COLO829 (cell line): Measurements from ENCODE around the gene RSAD2.
"Not testable (repeated sequence)": the region's sequence is repeated elsewhere in the genome, so short reads cannot be mapped to it uniquely, and the experiment has no call there.

ENCODE experiments used
- DNase-seq: peaks from one replicate; pipeline ENCODE4 v3.0.0; 2012; ENCODE audit warnings: low spot score

The RSAD2 gene, protein sequence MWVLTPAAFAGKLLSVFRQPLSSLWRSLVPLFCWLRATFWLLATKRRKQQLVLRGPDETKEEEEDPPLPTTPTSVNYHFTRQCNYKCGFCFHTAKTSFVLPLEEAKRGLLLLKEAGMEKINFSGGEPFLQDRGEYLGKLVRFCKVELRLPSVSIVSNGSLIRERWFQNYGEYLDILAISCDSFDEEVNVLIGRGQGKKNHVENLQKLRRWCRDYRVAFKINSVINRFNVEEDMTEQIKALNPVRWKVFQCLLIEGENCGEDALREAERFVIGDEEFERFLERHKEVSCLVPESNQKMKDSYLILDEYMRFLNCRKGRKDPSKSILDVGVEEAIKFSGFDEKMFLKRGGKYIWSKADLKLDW

GRCh38 chr2:6877402-6878304, at the start of gene RSAD2:
Gene RSAD2, plus strand, starts transcription at chr2:6877777. Its CDS starts 24 bp downstream, at chr2:6877801.
- no peak for DNase-seq

DNA sequence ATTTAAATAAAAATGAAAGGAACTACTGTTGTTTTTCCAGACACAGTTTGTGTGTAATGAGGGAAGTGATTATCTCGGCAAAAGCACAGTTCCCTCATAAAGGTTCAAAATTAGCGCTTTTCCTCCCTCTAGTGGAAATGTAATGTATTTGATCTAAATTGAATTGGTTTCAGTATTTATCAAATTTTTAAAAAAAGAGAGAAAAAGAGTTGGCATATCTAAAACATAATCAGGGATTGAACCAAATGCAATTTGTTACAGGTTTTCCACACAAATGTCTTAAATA, 49.3 kb upstream of the RSAD2 start:
- DNase-seq = peak; percentile 77

- no peak for DNase-seq
Observed at GRCh38 chr2:6831229-6831628, 46.3 kb upstream of the RSAD2 start.

DNA sequence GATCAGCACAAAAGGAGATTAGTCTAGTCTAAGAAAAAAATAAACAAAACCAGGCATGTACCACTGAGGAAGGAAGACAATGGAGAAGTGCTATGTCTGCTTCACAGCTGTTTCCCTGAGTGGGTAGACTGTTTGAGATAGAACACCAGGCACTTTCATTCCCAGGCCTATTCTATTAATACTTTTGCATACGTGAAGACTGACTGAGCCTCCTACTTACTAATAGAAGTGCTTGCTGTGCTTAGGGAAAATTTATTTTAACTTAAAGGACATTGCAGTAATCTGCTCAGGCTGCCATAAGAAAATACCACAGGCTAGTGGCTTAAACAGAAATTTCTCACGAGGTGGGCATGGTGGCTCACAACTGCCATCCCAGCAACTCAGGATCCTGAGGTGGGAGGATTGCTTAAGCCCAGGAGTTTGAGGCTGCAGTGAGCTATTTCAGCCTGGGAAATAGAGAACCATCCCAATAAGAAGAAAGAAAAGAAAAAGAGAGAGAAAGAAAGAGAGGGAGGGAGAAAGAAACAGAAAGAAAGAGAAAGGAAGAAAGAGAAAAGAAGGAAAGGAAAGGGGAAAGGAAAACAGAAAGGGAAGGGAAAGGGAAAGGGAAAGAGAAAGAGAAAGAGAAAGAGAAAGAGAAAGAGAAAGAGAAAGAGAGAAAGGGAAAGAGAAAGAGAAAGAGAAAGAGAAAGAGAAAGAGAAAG, 44.8 kb upstream of the RSAD2 start:
- no peak for DNase-seq

DNA sequence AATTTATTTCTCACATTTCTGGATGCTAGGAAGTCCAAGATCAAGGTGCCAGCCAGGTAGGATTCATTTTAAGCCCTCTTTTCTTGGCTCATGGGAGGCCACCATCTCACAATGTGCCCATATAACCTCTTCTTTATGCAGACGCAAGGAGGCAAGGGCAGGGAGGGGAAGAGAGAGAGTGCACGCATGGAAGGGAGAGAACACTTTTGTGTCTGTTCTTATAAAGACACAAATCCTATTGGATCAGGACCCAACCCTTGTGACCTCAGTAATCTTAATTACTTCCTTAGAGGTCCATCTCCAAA, 44.3 kb upstream of the RSAD2 start:
- DNase-seq = no peak

GRCh38 chr2:6834163-6834562, 43.4 kb upstream of the RSAD2 start:
- DNase-seq = no peak

GRCh38 chr2:6835467-6835866, 42.1 kb upstream of the RSAD2 start:
- DNase-seq = no peak

- DNase-seq = no peak
Observed at GRCh38 chr2:6838673-6839319, 38.8 kb upstream of the RSAD2 start.

DNA sequence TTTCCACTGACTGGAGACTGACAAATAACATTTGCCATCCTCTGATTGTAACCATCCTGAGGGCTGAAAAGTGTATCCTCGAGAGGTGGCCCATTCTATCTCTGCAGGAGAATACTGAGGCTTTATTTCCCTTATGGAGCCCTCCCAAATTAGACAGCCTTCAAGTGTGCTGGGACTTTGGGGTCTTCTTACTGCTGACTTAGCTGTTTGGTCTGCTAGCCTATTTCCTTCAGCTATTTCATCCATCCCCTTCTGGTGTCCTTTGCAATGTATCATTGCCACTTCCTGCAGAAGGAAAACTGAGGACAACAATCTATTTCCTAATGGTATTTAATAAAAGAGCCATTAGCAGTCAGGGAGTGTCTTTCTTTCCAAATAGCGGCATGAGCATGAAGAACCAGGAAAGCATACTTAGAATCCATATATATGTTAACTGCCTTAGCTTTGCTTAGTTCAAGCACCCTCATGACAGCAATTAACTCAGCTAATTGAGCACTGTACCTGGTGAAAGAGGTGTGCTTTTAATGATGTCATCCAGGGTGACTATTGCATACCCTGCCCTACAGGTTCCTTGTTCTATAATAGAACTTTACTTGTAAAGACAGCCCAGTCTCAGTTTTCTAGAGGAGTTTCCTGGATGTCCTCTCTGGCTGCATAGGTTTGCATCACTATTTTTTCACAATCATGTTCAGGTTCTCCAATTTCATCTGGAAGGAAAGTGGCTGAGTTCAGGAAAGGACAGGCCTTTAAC, 35.9 kb upstream of the RSAD2 start:
- DNase-seq = no peak

DNA sequence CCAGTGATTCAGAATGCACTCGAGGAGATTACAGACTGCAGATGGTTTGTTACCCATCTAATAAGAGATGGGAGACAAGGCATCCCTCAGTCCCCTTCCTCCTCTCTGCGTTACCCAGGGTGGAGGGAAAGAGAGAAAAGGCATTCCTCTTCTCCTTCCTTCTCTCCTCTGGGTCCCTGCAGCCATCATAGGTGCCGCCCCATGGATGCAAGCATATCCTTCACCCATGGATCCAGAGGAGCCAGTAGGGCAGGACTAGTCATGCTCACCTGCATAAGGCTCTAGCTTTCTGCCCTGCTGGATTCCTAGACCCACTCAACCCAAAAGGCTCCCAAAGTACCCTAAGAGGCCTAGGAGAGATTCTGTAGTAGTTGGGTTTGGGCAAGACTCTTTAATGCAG, 32.3 kb upstream of the RSAD2 start:
- DNase-seq = no peak

- no peak for DNase-seq
Observed at GRCh38 chr2:6845903-6846302, 31.7 kb upstream of the RSAD2 start.

GRCh38 chr2:6846540-6846939, 31.0 kb upstream of the RSAD2 start:
- DNase-seq = no peak

- DNase-seq = no peak
Observed at GRCh38 chr2:6846967-6847681, 30.5 kb upstream of the RSAD2 start.

- no peak for DNase-seq
Observed at GRCh38 chr2:6852195-6852594, 25.4 kb upstream of the RSAD2 start.

GRCh38 chr2:6854416-6854815, 23.2 kb upstream of the RSAD2 start:
- DNase-seq = no peak

- no peak for DNase-seq
Observed at GRCh38 chr2:6855860-6856547, 21.6 kb upstream of the RSAD2 start.

GRCh38 chr2:6856548-6856920, 21.0 kb upstream of the RSAD2 start:
- DNase-seq = no peak

GRCh38 chr2:6858466-6859027, 19.0 kb upstream of the RSAD2 start:
- DNase-seq = not testable (repeated sequence)

- DNase-seq = no peak
Observed at GRCh38 chr2:6860296-6860695, 17.3 kb upstream of the RSAD2 start.

GRCh38 chr2:6863792-6864191, 13.8 kb upstream of the RSAD2 start:
- DNase-seq = no peak
